Measurements from ENCODE around the gene DAZL. TPM values are rescaled to one million over a fixed set of nuclear protein-coding genes. Genes with fewer than 3 reads are reported as not detected.

The DAZL gene
- total RNA-seq, 4 donors from 2014 or later: not detected

GRCh38 chr3:16587047-16587680 lies 18.1 kb downstream of the DAZL start:
- no peak for DNase-seq
- Histone ChIP-seq H3K36me3 (no peaks in the 10 kb centered on the region), H3K27me3 (no peaks in the 10 kb centered on the region), H3K27ac (no peak overlapping the region), H3K9me3 (no peaks in the 10 kb centered on the region), H3K4me3 (no peak overlapping the region), H3K4me1 (no peaks in the 10 kb centered on the region)
- WGBS, 2 donors (ENCODE audit: low coverage in 1 of 2): 77 to 79% methylated on average over 3 of the region's 3 CpGs
- no peak for TF ChIP-seq POLR2AphosphoS5 (IDR thresholded peaks at IDR 0.05)
- TF ChIP-seq CTCF (IDR thresholded peaks at IDR 0.05): no peak
- no peak for TF ChIP-seq POLR2A (IDR thresholded peaks at IDR 0.05)
- no peak for TF ChIP-seq EP300 (IDR thresholded peaks at IDR 0.05; ENCODE audit: low read depth)
- in situ Hi-C loops (cut with MboI; ENCODE audit: low pct_ligation_motif_present in 1 of 4, low pct_unique_long_range_greater_than_20kb in 1 of 4, low sequenced_read_pairs in 3 of 4): loop anchor here in 2 of 4 donors (25.0 kb wide), 1 partner anchor 825 kb away; no protein-coding TSS in a partner anchor
- intact Hi-C loops (cut with DNase I; ENCODE audit: low total_unique reads): no loop called here

GRCh38 chr3:16584880-16585279 lies 20.3 kb downstream of the DAZL start:
- 63 to 72% methylated on average over 2 of the region's 2 CpGs for WGBS, 2 donors (ENCODE audit: low coverage in 1 of 2)
- H3K27me3 ChIP-seq: no peaks in the 10 kb centered on the region
- intact Hi-C loops (cut with DNase I; ENCODE audit: low total_unique reads): no loop called here
- H3K4me1 ChIP-seq: no peaks in the 10 kb centered on the region
- no peak for DNase-seq
- no peak for TF ChIP-seq POLR2A (IDR thresholded peaks at IDR 0.05)
- TF ChIP-seq CTCF (IDR thresholded peaks at IDR 0.05): no peak
- TF ChIP-seq EP300 (IDR thresholded peaks at IDR 0.05; ENCODE audit: low read depth): no peak
- TF ChIP-seq POLR2AphosphoS5 (IDR thresholded peaks at IDR 0.05): no peak
- H3K36me3 ChIP-seq: no peaks in the 10 kb centered on the region
- no peak overlapping the region for H3K27ac ChIP-seq
- H3K9me3 ChIP-seq: no peaks in the 10 kb centered on the region
- H3K4me3 ChIP-seq: no peak overlapping the region
- in situ Hi-C loops (cut with MboI; ENCODE audit: low pct_ligation_motif_present in 1 of 4, low pct_unique_long_range_greater_than_20kb in 1 of 4, low sequenced_read_pairs in 3 of 4): loop anchor here in 2 of 4 donors (25.0 kb wide), 1 partner anchor 827 kb away; no protein-coding TSS in a partner anchor

GRCh38 chr3:16583551-16583950 lies 21.7 kb downstream of the DAZL start:
- H3K4me3 ChIP-seq: no peak overlapping the region
- no peaks in the 10 kb centered on the region for H3K36me3 ChIP-seq
- H3K27me3 ChIP-seq: no peaks in the 10 kb centered on the region
- no peak overlapping the region for H3K27ac ChIP-seq
- intact Hi-C loops (cut with DNase I; ENCODE audit: low total_unique reads): no loop called here
- H3K9me3 ChIP-seq: no peaks in the 10 kb centered on the region
- 74 to 78% methylated on average over 5 of the region's 5 CpGs for WGBS, 2 donors (ENCODE audit: low coverage in 1 of 2)
- in situ Hi-C loops (cut with MboI; ENCODE audit: low pct_ligation_motif_present in 1 of 4, low pct_unique_long_range_greater_than_20kb in 1 of 4, low sequenced_read_pairs in 3 of 4): loop anchor here in 2 of 4 donors (25.0 kb wide), 1 partner anchor 829 kb away; no protein-coding TSS in a partner anchor
- no peak for DNase-seq
- H3K4me1 ChIP-seq: no peaks in the 10 kb centered on the region
- no peak for TF ChIP-seq CTCF (IDR thresholded peaks at IDR 0.05)
- no peak for TF ChIP-seq POLR2A (IDR thresholded peaks at IDR 0.05)
- no peak for TF ChIP-seq POLR2AphosphoS5 (IDR thresholded peaks at IDR 0.05)
- no peak for TF ChIP-seq EP300 (IDR thresholded peaks at IDR 0.05; ENCODE audit: low read depth)

GRCh38 chr3:16570113-16570512 lies 35.1 kb downstream of the DAZL start:
- Histone ChIP-seq H3K27me3 (no peaks in the 10 kb centered on the region), H3K9me3 (no peaks in the 10 kb centered on the region), H3K4me1 (no peaks in the 10 kb centered on the region), H3K27ac (no peak overlapping the region), H3K36me3 (no peaks in the 10 kb centered on the region), H3K4me3 (no peak overlapping the region)
- no peak for DNase-seq
- intact Hi-C loops (cut with DNase I; ENCODE audit: low total_unique reads) (no loop called here), in situ Hi-C loops (cut with MboI; ENCODE audit: low pct_ligation_motif_present in 1 of 4, low pct_unique_long_range_greater_than_20kb in 1 of 4, low sequenced_read_pairs in 3 of 4) (loop anchor here in 1 of 4 donors (25.0 kb wide), 1 partner anchor 533 kb away; no protein-coding TSS in a partner anchor)
- WGBS, 2 donors (ENCODE audit: low coverage in 1 of 2): 33 to 46% methylated on average over 4 of the region's 4 CpGs
- TF ChIP-seq POLR2AphosphoS5 (IDR thresholded peaks at IDR 0.05) (no peak), EP300 (IDR thresholded peaks at IDR 0.05; ENCODE audit: low read depth) (no peak), POLR2A (IDR thresholded peaks at IDR 0.05) (no peak), CTCF (IDR thresholded peaks at IDR 0.05) (no peak)

Data from transverse colon (tissue), 4 donors.